Neural progenitor cell (in vitro differentiated cells): ENCODE data around the gene MRI1. TPM values are rescaled to one million over a fixed set of nuclear protein-coding genes. Genes with fewer than 3 reads are reported as not detected.
"Not testable (repeated sequence)": the region's sequence is repeated elsewhere in the genome, so short reads cannot be mapped to it uniquely, and the experiment has no call there.

Experiments
- DNase-seq: peaks from one replicate; pipeline ENCODE4 v3.0.0-alpha.2; 2016; ENCODE audit warnings: low spot score
- H2AFZ ChIP-seq: fragments of 200-600 bp; sonication (generic); replicated peaks from 2 replicates; pipeline ENCODE4 v1.6.1; 2016; ENCODE audit warnings: antibody characterized with exemption
- H3F3A ChIP-seq: fragments of 200-600 bp; sonication (generic); 2 replicates; pipeline ENCODE4 v1.6.1; 2016; ENCODE audit warnings: antibody characterized with exemption, low read depth
- H3K27ac ChIP-seq: fragments of 200-600 bp; sonication (generic); 2 replicates; pipeline ENCODE4 v1.5.1; 2016; ENCODE audit warnings: mild to moderate bottlenecking
- H3K27me3 ChIP-seq: fragments of 200-600 bp; sonication (generic); 2 replicates; pipeline ENCODE4 v1.6.1; 2016; ENCODE audit warnings: mild to moderate bottlenecking, moderate library complexity
- H3K36me3 ChIP-seq: fragments of 200-600 bp; sonication (generic); 2 replicates; pipeline ENCODE4 v1.5.1; 2016
- H3K4me1 ChIP-seq: fragments of 200-600 bp; sonication (generic); 2 replicates; pipeline ENCODE4 v1.6.1; 2016; ENCODE audit warnings: mixed run types
- H3K4me2 ChIP-seq: fragments of 200-600 bp; sonication (generic); 2 replicates; pipeline ENCODE4 v1.6.1; 2016
- H3K4me3 ChIP-seq: fragments of 200-600 bp; sonication (generic); 2 replicates; pipeline ENCODE4 v1.5.1; 2016
- H3K79me2 ChIP-seq: fragments of 200-600 bp; sonication (generic); 2 replicates; pipeline ENCODE4 v1.6.1; 2016; ENCODE audit warnings: low read depth
- H3K9ac ChIP-seq: fragments of 200-600 bp; sonication (generic); 2 replicates; pipeline ENCODE4 v1.6.1; 2016
- H3K9me3 ChIP-seq: fragments of 200-600 bp; sonication (generic); 2 replicates; pipeline ENCODE4 v1.5.1; 2016; ENCODE audit warnings: low read depth
- H4K20me1 ChIP-seq: fragments of 200-600 bp; sonication (generic); 2 replicates; pipeline ENCODE4 v1.6.1; 2016; ENCODE audit warnings: low read depth
- H3K27ac Mint-ChIP-seq: 3 replicates; pipeline ENCODE4 v1.8.0; 2021; ENCODE audit warnings: mixed read lengths
- H3K27me3 Mint-ChIP-seq: 2 replicates; pipeline ENCODE4 v1.8.0; 2022; ENCODE audit warnings: low read depth, mild to moderate bottlenecking, inconsistent platforms, moderate library complexity, mixed read lengths; ENCODE audit not compliant: insufficient read depth
- H3K36me3 Mint-ChIP-seq: 3 replicates; pipeline ENCODE4 v1.8.0; 2021; ENCODE audit warnings: mixed read lengths
- H3K4me1 Mint-ChIP-seq: 3 replicates; pipeline ENCODE4 v1.8.0; 2021; ENCODE audit warnings: mixed read lengths
- H3K4me3 Mint-ChIP-seq: 3 replicates; pipeline ENCODE4 v1.8.0; 2021; ENCODE audit warnings: mild to moderate bottlenecking, moderate library complexity, mixed read lengths
- H3K9me3 Mint-ChIP-seq: 3 replicates; pipeline ENCODE4 v1.8.0; 2020; ENCODE audit warnings: mixed read lengths
- CTCF ChIP-seq: fragments of 200-600 bp; sonication (generic); IDR thresholded peaks from 2 replicates; pipeline ENCODE4 v1.5.1; 2017; ENCODE audit warnings: antibody characterized with exemption, mild to moderate bottlenecking
- EZH2 ChIP-seq: fragments of 200-600 bp; sonication (generic); IDR thresholded peaks from 2 replicates; pipeline ENCODE4 v1.6.1; 2017; ENCODE audit warnings: antibody characterized with exemption, mild to moderate bottlenecking, moderate library complexity
- EZH2phosphoT487 ChIP-seq: fragments of 200-600 bp; sonication (generic); IDR thresholded peaks from 2 replicates; pipeline ENCODE4 v1.6.1; 2017; ENCODE audit warnings: antibody characterized with exemption
- total RNA-seq: library from RNA; depleted of rRNA; stranded (reverse); fragments of >200 nt; gene quantifications from 2 replicates; pipeline ENCODE4 v1.2.3, GENCODE V29; 2015; ENCODE audit warnings: low replicate concordance

Gene MRI1
- total RNA-seq, 1 donor from 2014 or later: 6.3 TPM

DNA sequence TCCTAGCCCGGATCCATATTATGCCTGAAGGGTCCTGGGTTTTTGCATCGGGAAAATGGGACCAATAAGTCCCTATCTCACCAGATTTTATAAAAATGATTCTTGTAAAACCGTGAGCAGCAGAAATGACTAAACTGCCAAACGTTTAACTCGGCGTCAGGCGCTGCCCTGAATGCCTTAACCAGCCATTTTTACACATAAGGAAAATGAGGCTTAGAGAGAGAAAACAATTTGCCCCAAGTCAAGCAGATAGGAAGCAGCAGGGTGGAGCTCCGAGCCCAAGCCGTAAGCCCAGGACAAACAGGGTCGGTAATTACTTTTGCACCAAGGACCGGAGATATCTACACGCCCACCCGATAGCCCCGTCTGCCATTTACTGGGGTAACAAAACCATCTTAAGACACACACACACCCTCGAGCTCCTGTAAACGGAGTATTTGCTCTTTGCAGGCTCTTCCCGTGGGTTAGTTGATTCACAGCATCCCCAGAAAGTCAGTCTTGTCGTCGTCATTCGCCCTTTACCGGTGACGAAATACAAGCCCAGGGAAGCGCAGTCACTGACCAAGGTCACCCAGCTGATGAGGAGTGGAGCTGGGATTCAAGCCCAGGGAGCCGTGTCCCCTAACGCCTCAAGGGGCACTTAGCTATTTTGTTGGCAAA is 16.0 kb upstream of the MRI1 start:
- H3K27ac Mint-ChIP-seq: no peak overlapping the region
- peak overlapping the region; percentile 89 for H3K4me2 ChIP-seq
- peaks cover 6% of the 10 kb centered on the region for H3F3A ChIP-seq
- H3K9ac ChIP-seq: peak overlapping the region; percentile 68
- H3K9me3 ChIP-seq: no peaks in the 10 kb centered on the region
- TF ChIP-seq CTCF: no peak
- no peak for TF ChIP-seq EZH2phosphoT487
- no peak for TF ChIP-seq EZH2
- no peak overlapping the region for H2AFZ ChIP-seq
- no peaks in the 10 kb centered on the region for H3K36me3 ChIP-seq
- peaks cover 3% of the 10 kb centered on the region for H3K27me3 Mint-ChIP-seq
- DNase-seq: peak; percentile 31
- H3K27me3 ChIP-seq: no peaks in the 10 kb centered on the region
- H4K20me1 ChIP-seq: no peaks in the 10 kb centered on the region
- peaks cover 16% of the 10 kb centered on the region for H3K79me2 ChIP-seq
- peaks cover 7% of the 10 kb centered on the region for H3K4me1 ChIP-seq
- peaks cover 6% of the 10 kb centered on the region for H3K9me3 Mint-ChIP-seq
- no peak overlapping the region for H3K27ac ChIP-seq
- peak overlapping the region; percentile 84 for H3K4me3 ChIP-seq
- peaks cover 13% of the 10 kb centered on the region for H3K4me1 Mint-ChIP-seq
- peaks cover 4% of the 10 kb centered on the region for H3K36me3 Mint-ChIP-seq
- peak overlapping the region; percentile 93 for H3K4me3 Mint-ChIP-seq

DNA sequence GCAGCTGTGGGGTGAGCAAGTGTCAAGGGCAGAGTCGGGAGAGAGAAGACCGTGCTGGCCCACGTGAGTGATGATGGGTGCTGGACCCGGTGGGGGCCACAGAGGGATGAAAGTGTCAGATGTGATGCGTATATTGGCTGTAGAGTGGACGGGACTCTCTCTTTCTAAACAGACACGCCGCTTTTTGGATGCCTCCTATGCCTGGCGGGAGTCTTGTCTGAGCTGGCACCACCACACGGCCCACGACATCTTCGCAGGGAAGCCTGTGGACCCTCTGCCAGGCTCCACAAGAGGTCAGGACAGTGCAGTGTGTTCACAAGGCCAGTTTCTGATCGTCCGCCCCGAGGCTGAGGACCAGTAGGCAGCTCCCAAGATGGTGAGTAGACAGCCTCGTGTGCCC is 12.9 kb upstream of the MRI1 start:
- Mint-ChIP-seq H3K27me3 (peaks cover 4% of the 10 kb centered on the region), H3K4me1 (peaks cover 13% of the 10 kb centered on the region), H3K9me3 (peaks cover 6% of the 10 kb centered on the region), H3K36me3 (peaks cover 13% of the 10 kb centered on the region), H3K27ac (no peak overlapping the region), H3K4me3 (peak overlapping the region; percentile 33)
- Histone ChIP-seq H4K20me1 (no peaks in the 10 kb centered on the region), H3K9ac (no peak overlapping the region), H2AFZ (no peak overlapping the region), H3K4me1 (peaks cover 7% of the 10 kb centered on the region), H3K79me2 (peaks cover 16% of the 10 kb centered on the region), H3K4me2 (no peak overlapping the region), H3K27ac (no peak overlapping the region), H3K36me3 (no peaks in the 10 kb centered on the region), H3K9me3 (no peaks in the 10 kb centered on the region), H3K27me3 (no peaks in the 10 kb centered on the region), H3F3A (peaks cover 6% of the 10 kb centered on the region), H3K4me3 (no peak overlapping the region)
- no peak for DNase-seq
- TF ChIP-seq EZH2: no peak
- no peak for TF ChIP-seq EZH2phosphoT487
- no peak for TF ChIP-seq CTCF

DNA sequence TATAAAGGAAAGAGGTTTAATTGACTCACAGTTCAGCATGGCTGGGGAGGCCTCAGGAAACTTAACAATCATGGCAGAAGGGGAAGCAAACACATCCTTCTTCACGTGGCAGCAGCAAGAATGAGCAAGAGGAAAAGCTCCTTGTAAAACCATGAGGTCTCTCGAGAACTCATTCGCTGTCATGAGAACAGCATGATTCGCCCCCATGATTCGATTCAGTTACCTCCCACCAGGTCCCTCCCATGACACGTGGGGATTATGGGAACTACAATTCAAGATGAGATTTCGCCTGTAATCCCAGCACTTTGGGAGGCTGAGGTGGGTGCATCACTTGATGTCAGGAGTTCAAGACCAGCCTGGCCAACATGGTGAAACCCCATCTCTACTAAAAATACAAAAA is 10.7 kb upstream of the MRI1 start:
- H3K9ac ChIP-seq, H3K4me2 ChIP-seq, H3F3A ChIP-seq, H3K27ac Mint-ChIP-seq, H3K9me3 ChIP-seq, H3K27ac ChIP-seq, H3K4me1 Mint-ChIP-seq, H3K4me3 Mint-ChIP-seq, H3K36me3 ChIP-seq, H3K27me3 Mint-ChIP-seq, H2AFZ ChIP-seq, DNase-seq, H4K20me1 ChIP-seq, H3K4me3 ChIP-seq, H3K4me1 ChIP-seq, H3K9me3 Mint-ChIP-seq, H3K27me3 ChIP-seq: not testable (repeated sequence)
- peaks cover 12% of the 10 kb centered on the region for H3K79me2 ChIP-seq
- H3K36me3 Mint-ChIP-seq: peaks cover 20% of the 10 kb centered on the region

DNA sequence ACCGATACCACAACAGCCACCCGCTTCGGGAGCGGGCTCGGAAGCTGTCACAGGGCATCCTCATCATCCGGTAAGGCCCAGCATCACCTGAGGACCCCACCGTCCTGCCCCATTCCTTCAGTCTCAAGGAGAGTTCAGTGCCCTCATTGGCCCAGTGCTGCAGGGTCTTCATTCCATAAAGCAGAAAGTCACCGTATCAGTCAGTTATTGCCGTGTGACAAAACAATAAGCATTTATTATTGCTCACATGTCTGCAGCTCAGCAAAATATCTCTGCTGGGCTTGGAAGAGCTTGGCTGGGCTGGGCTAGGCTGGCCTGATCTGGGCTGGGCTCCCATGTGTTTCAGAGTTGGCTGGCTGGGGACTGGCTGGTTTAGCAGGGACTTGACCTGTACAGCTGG is 8.1 kb upstream of the MRI1 start:
- Histone ChIP-seq H3K27ac (no peak overlapping the region), H3K79me2 (no peaks in the 10 kb centered on the region), H3F3A (no peaks in the 10 kb centered on the region), H3K4me2 (no peak overlapping the region), H3K36me3 (no peaks in the 10 kb centered on the region), H3K9ac (no peak overlapping the region), H3K9me3 (no peaks in the 10 kb centered on the region), H3K27me3 (no peaks in the 10 kb centered on the region), H4K20me1 (no peaks in the 10 kb centered on the region), H3K4me3 (no peak overlapping the region), H2AFZ (no peak overlapping the region), H3K4me1 (no peaks in the 10 kb centered on the region)
- Mint-ChIP-seq H3K4me3 (no peak overlapping the region), H3K27ac (no peak overlapping the region), H3K4me1 (no peaks in the 10 kb centered on the region), H3K36me3 (peaks cover 20% of the 10 kb centered on the region), H3K9me3 (no peaks in the 10 kb centered on the region), H3K27me3 (peaks cover 4% of the 10 kb centered on the region)
- TF ChIP-seq CTCF (no peak), EZH2 (no peak), EZH2phosphoT487 (no peak)
- DNase-seq: no peak
